H1 (cell line): ENCODE data around the gene ARSA.

Experiments
- CREB1 ChIP-seq: IDR thresholded peaks from 2 replicates; pipeline ENCODE4 v1.6.1; 2012; ENCODE audit warnings: inconsistent platforms
- CTCF ChIP-seq, 3 experiments: IDR thresholded peaks; 1 replicate in 2 of 3; 2 replicates in 1 of 3; pipeline versions ENCODE4 v1.5.1 to v1.6.1; 2011; ENCODE audit warnings: low read length in 3 of 3, mild to moderate bottlenecking in 3 of 3, inconsistent platforms in 2 of 3, low read depth in 1 of 3, moderate library complexity in 1 of 3; ENCODE audit not compliant: insufficient read depth in 1 of 3; ENCODE audit errors: control extremely low read depth in 1 of 3
- EZH2 ChIP-seq: fragments of 200-600 bp; sonication (generic); IDR thresholded peaks from 2 replicates; pipeline ENCODE4 v1.7.1; 2012; ENCODE audit warnings: low read depth, mild to moderate bottlenecking, moderate library complexity, low read length, inconsistent platforms; ENCODE audit not compliant: severe bottlenecking

- TF ChIP-seq EZH2 (no peak), CREB1 (no peak), CTCF (IDR thresholded peaks at IDR 0.05; ENCODE audit: control extremely low read depth in 1 of 3, insufficient read depth in 1 of 3, low read depth in 1 of 3, low read length in 3 of 3) (no peak)
Measured at GRCh38 chr22:50673231-50674129, 45.5 kb upstream of the ARSA start.
